Posterior vena cava (tissue), 2 donors: ENCODE data around the gene SLC27A6. TPM values are rescaled to one million over a fixed set of nuclear protein-coding genes. Genes with fewer than 3 reads are reported as not detected.

Experiments used
- DNase-seq: peaks from one replicate; pipeline ENCODE4 v3.0.0-alpha.2; 2020; ENCODE audit warnings: low spot score
- intact Hi-C, 2 donors: fragments of 100-400 bp; cut with DNase I; formaldehyde crosslinking; loops; one replicate each; pipeline versions ENCODE4 v1.14.1 to v1.14.2; 2022 to 2023
- total RNA-seq, 2 donors: library from RNA; stranded (reverse); fragmentation: NEBNext Ultra II Directional; extraction: Animal tissue kit (Norgen Biotek cat#: 25700); gene quantifications; one replicate each; pipeline ENCODE4 v1.2.1, GENCODE V29; 2021
- donor health status: DM: yes; HTN: yes; CAD: no.
- donor health status: DM: yes; HTN: yes; CAD: no.

SLC27A6 gene
- total RNA-seq, 2 donors from 2014 or later: not detected

DNA sequence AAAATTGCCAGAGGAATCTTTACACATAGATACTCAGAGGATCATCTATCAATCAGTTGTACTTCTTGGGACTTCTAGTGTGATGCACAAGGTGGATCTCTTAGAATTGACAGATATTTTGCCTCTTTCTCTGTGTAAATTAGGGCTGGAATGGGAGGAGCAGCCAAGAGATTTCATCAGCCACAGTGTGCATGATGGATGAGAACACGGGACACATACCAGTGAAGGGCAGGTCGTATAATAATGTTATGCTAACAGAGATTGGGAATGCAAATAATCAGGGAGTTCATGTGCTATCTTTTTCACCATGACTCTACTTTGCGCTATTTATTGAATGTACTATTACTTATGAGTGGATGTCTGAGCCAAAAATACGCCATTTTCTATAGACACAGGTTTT lies 86.0 kb downstream of the SLC27A6 start:
- intact Hi-C loops: no loop called here
- no peak for DNase-seq

DNA sequence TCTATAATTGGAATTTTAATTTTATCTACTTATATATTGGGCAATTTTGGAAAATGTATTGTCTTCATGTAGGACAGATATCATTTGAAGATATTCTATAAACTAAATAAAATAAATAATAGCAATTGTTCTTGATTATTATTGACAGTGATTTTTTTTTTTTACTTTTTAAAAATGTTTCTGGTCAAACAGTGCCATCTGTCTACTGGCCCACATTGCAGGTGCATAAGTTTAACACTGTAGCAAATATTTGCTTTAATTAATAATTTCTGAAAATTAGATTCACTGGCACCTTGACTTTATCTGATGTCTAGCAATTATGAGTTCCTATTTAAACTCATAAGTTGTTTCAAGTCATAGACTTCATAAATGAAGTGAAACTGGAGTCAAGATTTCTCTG lies 88.2 kb downstream of the SLC27A6 start:
- intact Hi-C loops: no loop called here
- no peak for DNase-seq

DNA sequence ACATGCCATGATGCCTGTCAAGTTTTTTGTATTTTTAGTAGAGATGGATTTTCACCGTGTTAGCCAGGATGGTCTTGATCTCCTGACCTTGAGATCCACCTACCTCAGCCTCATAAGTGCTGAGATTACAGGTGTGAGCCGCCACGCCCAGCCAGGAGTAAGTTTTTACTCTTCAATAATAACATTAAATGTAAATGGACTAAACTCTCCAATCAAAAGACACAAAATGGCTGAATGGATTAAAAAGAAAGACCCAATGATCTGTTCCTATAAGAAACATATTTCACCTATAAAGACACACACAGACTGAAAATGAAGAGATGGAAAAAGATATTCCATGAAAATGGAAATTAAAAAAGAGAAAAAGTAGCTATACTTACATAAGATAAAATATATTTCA lies 92.0 kb downstream of the SLC27A6 start:
- DNase-seq: no peak
- intact Hi-C loops: no loop called here

DNA sequence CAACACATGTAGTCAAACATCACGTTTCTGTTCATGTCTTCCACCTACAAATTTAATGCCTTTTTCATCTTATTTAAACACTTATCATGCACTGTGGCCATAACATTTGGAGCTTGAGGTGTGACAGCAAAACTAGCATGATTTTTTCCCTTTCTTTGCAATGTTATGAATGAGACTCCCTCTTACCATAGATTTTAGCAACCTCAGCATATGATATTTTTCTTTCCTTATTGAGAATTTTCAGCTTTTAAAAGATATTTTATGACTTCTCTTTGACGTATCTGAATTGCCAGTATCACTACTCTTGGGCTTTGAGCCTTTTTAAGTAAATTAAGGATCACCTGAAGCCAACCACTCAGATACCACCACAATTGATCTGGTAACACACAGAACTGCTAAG lies 96.6 kb downstream of the SLC27A6 start:
- DNase-seq: no peak
- intact Hi-C loops: no loop called here

DNA sequence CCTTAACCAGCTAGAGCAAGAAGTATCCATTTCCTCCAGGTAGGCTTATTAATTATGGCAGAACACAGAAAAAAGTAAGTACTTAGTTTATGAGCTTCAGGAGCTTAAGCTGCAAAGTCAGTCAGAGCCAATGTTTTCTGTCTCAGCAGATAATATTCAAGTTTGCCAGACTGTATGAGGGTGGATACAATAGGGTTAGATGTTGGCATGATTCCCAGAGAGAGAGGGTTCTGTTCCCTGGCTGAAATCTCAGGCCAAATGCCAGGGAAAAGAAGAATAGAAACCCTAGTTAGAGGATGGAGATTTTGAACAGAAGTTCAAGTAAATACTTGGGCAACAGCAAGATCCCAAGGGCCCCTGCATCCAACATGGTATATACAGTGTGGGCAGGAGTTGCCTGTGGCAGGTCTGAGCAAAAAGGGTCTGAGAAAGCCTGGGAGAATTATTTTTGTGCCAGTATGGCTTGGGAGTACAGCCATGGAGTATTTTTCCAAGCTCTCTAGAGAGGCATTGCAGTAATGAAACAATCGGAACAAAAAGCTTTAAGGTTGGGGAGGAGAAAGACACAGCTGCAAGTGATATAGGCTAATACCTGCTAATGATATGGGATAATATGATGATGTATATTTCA lies 98.3 kb downstream of the SLC27A6 start:
- intact Hi-C loops: no loop called here
- no peak for DNase-seq

DNA sequence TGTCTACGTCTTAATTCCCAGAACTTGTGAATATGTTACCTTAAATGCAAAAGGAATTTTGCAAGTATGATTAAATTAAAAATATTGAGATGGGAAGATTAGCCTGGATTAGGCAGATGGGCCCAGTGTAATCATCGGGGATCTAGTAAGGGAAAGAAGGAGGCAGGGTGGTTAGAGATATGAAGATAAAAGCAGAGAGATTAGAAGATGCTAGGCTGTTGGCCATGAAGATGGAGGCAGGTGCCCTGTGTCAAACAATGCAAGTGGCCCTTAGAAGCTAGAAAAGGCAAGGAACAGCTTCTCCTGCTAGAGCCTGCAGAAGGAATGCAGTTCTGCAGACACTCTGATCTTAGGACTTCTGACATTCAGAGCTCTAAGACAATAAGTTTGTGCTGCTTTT lies 100.4 kb downstream of the SLC27A6 start:
- intact Hi-C loops: no loop called here
- no peak for DNase-seq

DNA sequence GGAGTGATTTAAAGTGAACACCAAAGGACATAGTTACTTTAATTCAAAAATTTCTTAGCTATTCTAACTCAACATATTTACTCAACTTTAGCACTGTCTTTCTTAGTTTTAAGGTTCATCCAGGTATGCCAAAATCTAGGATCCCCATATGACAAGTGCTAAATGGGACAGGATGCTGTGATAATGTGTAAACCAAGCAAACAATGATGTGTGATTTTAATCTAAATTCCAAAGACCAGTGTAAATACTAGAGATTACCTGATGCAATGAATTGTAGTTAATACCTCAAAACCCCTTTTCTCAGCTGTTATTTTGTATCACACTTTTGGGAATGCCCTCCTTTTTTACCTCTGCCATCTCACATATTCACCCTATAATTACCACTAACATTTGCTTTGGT lies 102.5 kb downstream of the SLC27A6 start:
- intact Hi-C loops: no loop called here
- DNase-seq: no peak

DNA sequence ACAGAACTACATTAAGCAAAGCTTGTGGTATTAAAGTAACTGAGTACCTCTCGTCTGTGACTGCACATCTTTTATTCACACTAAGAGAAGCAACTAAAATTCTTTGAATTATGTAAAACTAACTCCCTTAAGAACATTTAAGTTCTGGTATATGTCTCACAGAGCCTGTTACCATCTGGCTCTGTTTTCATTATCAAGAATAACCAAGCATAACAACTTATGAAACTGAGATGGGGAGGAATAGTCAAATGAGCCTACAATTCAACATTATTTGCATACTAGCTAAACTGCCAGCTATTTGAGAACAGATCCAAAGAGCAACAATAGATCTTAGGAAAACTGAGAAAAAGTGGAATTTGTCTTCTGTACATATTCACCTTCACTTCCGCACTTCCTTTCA lies 104.0 kb downstream of the SLC27A6 start:
- intact Hi-C loops: no loop called here
- no peak for DNase-seq

DNA sequence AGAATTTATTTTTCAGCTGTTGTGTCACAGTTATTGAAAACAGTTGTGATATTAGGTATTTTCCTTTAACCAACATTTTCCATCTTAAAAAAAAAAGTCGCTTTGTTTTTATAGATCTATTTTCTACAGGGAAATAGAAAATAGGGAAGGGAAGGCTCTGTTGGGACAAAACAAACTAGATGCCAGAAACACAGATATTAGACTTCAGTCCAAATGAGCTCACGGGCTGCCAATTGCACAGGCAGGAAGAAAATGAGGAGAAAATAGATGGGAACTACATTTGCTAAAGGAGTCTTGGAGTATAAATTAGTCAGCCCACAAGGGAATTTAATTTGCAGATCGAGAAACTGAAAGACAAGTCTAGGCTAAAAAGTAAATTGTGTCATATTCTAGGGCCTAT lies 107.8 kb downstream of the SLC27A6 start:
- intact Hi-C loops: no loop called here
- no peak for DNase-seq

DNA sequence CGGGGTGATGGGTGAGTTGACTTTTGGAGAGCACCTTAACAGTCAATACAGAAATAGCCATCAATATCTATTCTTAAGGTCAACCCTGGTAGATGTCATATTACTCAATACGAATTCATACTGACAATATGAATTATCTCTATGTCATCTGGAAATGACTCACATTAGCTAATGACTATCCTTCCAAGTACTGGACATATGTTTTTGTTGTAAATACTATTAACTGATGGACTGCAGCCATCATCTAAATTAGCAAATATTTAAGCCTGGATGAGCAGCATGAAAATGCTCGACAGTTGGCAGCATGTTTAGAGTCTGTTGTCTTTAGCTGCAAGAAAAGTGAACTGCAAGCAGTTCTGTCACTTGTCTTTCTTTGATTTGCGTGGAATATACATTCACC lies 109.6 kb downstream of the SLC27A6 start:
- no peak for DNase-seq
- intact Hi-C loops: no loop called here

DNA sequence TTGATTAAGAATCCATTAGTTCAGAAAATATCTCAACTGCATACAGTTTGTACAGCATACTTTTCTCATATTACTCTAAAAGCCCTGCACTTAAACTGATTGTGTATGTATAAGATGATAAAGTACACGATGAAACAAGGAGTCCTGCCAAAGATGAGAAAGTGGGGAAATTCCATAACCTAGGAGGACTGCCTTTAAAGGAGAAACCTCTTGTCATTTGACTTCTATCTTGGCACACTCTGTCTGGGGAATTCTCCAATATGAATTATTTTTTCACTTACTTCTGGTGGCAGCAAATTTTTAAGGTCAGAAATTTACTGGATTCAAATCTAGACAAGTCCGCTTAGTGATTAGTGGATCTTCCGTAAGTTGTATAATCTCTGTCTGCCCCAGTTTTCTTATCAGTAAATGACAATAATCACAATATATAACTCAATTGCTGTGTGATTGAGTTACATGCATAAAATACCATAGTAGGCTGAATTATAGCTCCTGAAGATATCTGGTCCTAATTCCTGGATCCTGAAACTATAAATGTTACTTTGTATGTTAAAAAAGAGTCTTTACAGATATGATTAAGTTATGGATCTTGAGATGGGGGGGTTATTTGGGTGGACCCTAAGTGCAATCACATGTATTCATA lies 112.3 kb downstream of the SLC27A6 start:
- no peak for DNase-seq
- intact Hi-C loops: no loop called here

DNA sequence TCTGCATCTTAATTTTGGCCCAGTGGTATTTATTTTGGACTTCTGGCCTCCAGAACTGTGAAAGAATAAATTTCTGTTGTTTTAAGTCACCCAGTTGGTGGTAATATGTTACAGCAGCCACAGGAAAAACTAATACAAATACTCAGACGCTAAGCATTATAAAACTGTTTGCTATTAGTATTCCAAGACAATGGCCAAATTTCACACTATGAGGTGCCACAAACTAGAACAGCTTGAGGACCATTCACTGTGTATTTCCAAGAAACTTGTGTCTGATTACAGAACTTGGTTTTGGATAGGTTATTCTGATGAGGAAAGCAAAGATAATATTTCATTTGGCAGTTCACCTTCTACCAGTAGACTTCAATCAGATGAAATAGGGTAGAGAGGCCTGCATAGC lies 113.0 kb downstream of the SLC27A6 start:
- intact Hi-C loops: no loop called here
- DNase-seq: no peak

DNA sequence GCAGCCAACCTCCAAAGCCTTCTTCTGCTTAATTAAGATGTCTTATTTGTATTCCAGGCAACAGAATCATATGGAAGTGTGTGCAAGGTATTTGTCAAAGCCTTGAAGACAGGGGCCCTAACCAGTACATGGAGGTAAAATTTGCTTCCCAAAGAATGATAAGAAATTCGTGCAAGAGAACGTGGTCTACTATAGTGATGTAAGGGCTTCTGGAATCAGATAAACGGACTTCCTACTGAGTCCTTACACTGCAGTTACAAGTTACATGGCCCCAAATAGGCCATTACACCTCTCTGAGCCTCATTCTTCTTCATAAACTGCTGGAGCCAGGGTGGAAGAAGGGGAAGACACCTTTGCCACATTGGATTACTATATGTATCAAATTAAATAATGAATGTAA lies 113.4 kb downstream of the SLC27A6 start:
- no peak for DNase-seq
- intact Hi-C loops: no loop called here

DNA sequence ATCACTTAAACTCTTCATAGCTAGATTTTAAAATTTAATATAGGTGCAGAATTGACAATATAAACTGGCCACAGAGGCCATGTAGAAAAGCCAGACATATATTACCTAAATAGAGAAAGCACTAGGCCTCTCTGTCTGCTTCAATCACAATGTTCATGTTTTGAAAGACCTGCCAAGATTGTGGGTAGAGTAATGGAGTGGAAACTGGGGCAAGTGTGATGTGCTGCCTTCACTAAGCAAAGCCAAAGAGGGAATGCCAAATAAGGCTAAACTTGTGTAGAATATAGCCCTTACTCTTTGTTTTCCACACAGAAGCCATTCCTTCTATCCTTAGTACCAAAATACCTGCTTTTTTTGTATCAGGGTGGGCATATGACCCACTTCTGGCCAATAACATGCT lies 114.2 kb downstream of the SLC27A6 start:
- intact Hi-C loops: no loop called here
- DNase-seq: no peak

DNA sequence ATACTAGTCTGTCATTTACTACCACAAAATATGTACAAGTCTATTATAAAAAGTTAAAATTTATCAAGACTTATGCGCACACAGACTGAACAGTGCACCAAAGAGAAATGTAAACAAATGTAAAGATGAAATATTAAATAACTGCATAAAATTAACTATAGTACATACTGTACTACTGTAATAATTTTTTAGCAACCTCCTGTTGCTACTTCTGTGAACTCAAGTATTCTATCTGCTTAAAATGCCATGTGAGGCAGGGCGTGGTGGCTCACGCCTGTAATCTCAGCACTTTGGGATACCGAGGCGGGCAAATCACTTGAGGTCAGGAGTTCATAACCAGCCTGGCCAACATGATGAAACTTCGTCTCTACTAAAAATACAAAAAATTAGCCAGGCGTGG lies 115.5 kb downstream of the SLC27A6 start:
- intact Hi-C loops: no loop called here
- DNase-seq: no peak

DNA sequence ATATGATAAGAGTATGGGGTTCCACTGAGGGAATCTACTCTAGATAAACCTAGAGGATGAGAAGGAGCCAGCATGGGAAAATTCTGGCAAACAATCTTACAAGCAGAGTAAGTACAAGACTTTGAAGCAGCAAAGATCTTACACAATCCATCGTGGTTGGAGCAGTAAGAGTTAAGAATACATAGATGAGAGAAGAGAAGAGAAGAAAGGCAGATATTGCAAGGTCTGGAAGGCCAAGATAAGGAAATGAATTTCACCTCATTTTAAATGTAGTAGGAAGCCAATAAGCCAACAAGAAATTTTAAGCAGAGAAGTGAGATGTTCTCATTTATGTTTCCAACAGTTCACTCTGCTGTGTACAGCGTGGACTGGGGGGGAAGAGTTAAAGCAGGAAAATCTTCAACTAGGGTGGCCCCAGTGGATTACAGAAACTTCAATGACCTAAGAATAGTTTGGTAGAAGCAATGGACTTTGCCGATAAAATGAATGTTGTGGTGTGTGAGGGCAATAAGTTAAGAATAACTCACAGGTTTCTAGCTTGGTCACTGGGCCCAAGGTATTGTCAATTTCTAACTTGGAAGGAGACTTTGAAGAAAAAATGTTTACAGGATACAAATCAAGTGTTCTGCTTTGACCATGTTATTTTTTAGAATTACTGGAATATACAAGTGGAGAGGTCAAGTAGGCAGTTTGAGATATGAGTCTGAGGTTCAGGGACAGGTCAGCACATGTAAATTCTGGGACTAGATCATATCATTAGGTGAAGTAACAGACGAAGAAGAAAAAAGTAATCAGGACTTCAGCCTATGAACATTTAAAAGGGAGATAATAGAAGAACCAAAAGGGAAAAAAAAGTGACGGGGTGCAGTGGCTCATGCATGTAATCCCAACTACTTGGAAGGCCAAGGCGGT lies 117.2 kb downstream of the SLC27A6 start:
- DNase-seq: no peak
- intact Hi-C loops: no loop called here

Other genes starting within 250 kb of the SLC27A6 start
- gene ISOC1, start 129.3 kb downstream of the SLC27A6 start, total RNA-seq: 1 to 10 TPM; 7.7 to 9.9 TPM